ENCODE measurements around the gene TRIM41.
"Not testable (repeated sequence)": the region's sequence is repeated elsewhere in the genome, so short reads cannot be mapped to it uniquely, and the experiment has no call there.

TRIM41 gene

GRCh38 chr5:181259283-181259682 lies 36.2 kb downstream of the TRIM41 start:
- DNase-seq: no peak

- DNase-seq: no peak
Measured at GRCh38 chr5:181259974-181260719, 37.1 kb downstream of the TRIM41 start.

GRCh38 chr5:181260720-181261319 lies 37.7 kb downstream of the TRIM41 start, which contains the start of gene TRIM52:
TRIM52 (minus strand) TSS chr5:181261143; CDS start chr5:181260813, 330 bp downstream.
- DNase-seq: no peak

GRCh38 chr5:181261320-181262049 lies 38.4 kb downstream of the TRIM41 start:
- DNase-seq: no peak

- no peak for DNase-seq
Measured at GRCh38 chr5:181263633-181264032, 40.6 kb downstream of the TRIM41 start.

- DNase-seq: no peak
Measured at GRCh38 chr5:181265092-181265671, 42.1 kb downstream of the TRIM41 start.

- DNase-seq: not testable (repeated sequence)
Measured at GRCh38 chr5:181267291-181267904, 44.3 kb downstream of the TRIM41 start.

- DNase-seq: not testable (repeated sequence)
Measured at GRCh38 chr5:181267907-181268306, 44.8 kb downstream of the TRIM41 start.

- no peak for DNase-seq
Measured at GRCh38 chr5:181271081-181271480, 48.0 kb downstream of the TRIM41 start.

GRCh38 chr5:181273433-181273744 lies 50.3 kb downstream of the TRIM41 start:
- not testable (repeated sequence) for DNase-seq

- DNase-seq: no peak
Measured at GRCh38 chr5:181280251-181280762, 57.2 kb downstream of the TRIM41 start.

- DNase-seq: no peak
Measured at GRCh38 chr5:181281077-181281983, 58.2 kb downstream of the TRIM41 start.

GRCh38 chr5:181281984-181282316 lies 58.9 kb downstream of the TRIM41 start:
- DNase-seq: no peak

- DNase-seq: not testable (repeated sequence)
Measured at GRCh38 chr5:181282415-181282814, 59.3 kb downstream of the TRIM41 start.

- no peak for DNase-seq
Measured at GRCh38 chr5:181282874-181283273, 59.8 kb downstream of the TRIM41 start.

GRCh38 chr5:181283347-181283746 lies 60.3 kb downstream of the TRIM41 start:
- no peak for DNase-seq

GRCh38 chr5:181283841-181284755 lies 61.0 kb downstream of the TRIM41 start:
- DNase-seq: not testable (repeated sequence)

Data from NCI-H2171 (cell line).